Esophagus squamous epithelium (tissue), 4 donors: Measurements from ENCODE around the gene ERC2.

Experiments used
- POLR2A ChIP-seq, 4 donors: fragments of 450-650 bp; IDR thresholded peaks; one replicate each; pipeline ENCODE4 v1.6.1; 2017; ENCODE audit warnings: antibody characterized with exemption in 4 of 4, mild to moderate bottlenecking in 4 of 4, moderate library complexity in 3 of 4
- TF ChIP-seq, protein P1 (sequence below), 6 experiments: fragments of 450-650 bp in 4 of 6; fragments of 200-600 bp in 2 of 6; sonication (generic) in 2 of 6; IDR thresholded peaks; one replicate each; pipeline ENCODE4 v1.5.1; 2016 to 2019; ENCODE audit warnings: antibody characterized with exemption in 6 of 6, mild to moderate bottlenecking in 4 of 6, moderate library complexity in 4 of 6

DNA sequence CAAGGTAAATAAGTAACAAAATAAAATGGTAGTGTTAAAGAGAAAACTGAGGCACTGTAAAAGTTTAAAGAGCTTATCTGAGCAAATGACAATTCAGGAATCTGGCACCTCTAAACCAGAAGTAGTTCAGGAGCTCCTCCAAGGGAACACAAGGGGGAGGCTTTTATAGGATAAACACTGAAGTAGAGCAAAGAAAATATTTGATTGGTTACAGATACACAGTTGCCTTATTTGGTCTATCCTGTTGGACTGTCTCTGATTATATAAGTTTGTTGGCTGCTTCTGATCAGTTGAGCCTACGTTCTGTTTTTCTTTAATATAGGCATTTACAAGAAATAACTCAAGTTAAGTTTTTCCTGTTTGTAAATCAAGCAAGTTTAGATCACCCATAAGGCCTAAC lies 146.9 kb downstream of the ERC2 start:
- TF ChIP-seq, protein P1, sequence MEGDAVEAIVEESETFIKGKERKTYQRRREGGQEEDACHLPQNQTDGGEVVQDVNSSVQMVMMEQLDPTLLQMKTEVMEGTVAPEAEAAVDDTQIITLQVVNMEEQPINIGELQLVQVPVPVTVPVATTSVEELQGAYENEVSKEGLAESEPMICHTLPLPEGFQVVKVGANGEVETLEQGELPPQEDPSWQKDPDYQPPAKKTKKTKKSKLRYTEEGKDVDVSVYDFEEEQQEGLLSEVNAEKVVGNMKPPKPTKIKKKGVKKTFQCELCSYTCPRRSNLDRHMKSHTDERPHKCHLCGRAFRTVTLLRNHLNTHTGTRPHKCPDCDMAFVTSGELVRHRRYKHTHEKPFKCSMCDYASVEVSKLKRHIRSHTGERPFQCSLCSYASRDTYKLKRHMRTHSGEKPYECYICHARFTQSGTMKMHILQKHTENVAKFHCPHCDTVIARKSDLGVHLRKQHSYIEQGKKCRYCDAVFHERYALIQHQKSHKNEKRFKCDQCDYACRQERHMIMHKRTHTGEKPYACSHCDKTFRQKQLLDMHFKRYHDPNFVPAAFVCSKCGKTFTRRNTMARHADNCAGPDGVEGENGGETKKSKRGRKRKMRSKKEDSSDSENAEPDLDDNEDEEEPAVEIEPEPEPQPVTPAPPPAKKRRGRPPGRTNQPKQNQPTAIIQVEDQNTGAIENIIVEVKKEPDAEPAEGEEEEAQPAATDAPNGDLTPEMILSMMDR (IDR thresholded peaks at IDR 0.05): no peak
- TF ChIP-seq POLR2A (IDR thresholded peaks at IDR 0.05): no peak
